ENCODE results near the gene CDH4.

CDH4 gene

GRCh38 chr20:61430228-61430624, 178.2 kb downstream of the CDH4 start:
- H3K27ac ChIP-seq = no peak overlapping the region
- no peak for TF ChIP-seq ZFX (IDR thresholded peaks at IDR 0.05)
- no peak for TF ChIP-seq CTCF (conservative IDR thresholded peaks at IDR 0.05)

GRCh38 chr20:61433176-61433575, 181.1 kb downstream of the CDH4 start:
- TF ChIP-seq CTCF (conservative IDR thresholded peaks at IDR 0.05) (no peak), ZFX (IDR thresholded peaks at IDR 0.05) (no peak)
- H3K27ac ChIP-seq = no peak overlapping the region

- no peak for TF ChIP-seq CTCF (conservative IDR thresholded peaks at IDR 0.05)
- TF ChIP-seq ZFX (IDR thresholded peaks at IDR 0.05) = no peak
- H3K27ac ChIP-seq = no peak overlapping the region
These were observed 181.8 kb downstream of the CDH4 start for GRCh38 chr20:61433816-61434215.

DNA sequence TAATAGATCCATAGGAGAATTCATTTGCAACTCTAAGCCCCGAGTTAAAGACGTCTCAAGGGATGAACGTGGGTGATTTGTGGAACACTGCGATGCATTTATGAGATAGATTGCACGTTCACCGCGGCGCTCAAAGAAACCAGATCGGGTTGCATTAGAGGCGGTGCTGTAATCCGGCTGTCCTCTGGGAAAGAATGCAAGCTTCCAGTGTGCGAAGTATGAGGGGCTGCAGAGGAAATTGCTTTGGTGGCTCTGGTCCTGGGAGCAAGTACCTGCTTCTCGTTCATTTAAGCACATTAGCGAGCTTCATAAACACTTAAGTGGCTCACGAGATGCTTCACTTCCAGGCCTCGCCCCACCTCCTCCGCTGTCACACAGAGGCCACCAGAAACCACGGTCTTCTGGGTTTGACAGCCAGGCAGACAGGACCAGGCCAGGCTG, 182.3 kb downstream of the CDH4 start:
- H3K27ac ChIP-seq = no peak overlapping the region
- TF ChIP-seq CTCF (conservative IDR thresholded peaks at IDR 0.05) = no peak
- TF ChIP-seq ZFX (IDR thresholded peaks at IDR 0.05) = no peak

GRCh38 chr20:61435184-61435822, 183.2 kb downstream of the CDH4 start:
- H3K27ac ChIP-seq = no peak overlapping the region

DNA sequence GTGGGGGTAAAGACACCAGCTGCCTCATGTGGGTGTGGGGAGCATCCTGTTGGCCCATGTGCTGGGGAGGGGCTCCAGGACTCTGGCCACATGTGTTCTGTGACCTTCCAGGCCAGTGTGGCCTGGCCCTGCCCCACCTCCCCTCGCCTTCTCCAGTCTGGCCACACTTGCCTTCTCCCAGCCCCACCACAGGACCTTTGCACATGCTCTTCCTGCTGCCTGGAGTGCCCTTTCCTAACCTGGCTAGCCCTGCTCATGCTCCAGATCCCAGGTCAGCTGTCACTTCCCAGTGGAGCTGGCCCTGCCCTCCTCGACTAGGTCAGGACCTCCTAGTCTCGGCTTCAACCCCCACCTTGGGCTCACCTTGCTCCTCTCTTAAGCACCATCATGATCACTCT, 183.8 kb downstream of the CDH4 start:
- H3K27ac ChIP-seq = no peak overlapping the region
- no peak for TF ChIP-seq CTCF (conservative IDR thresholded peaks at IDR 0.05)
- TF ChIP-seq ZFX (IDR thresholded peaks at IDR 0.05) = no peak

More at GRCh38 chr20:61435184-61435822, 183.2 kb downstream of the CDH4 start:
- TF ChIP-seq CTCF (conservative IDR thresholded peaks at IDR 0.05) (no peak), ZFX (IDR thresholded peaks at IDR 0.05) (no peak)

DNA sequence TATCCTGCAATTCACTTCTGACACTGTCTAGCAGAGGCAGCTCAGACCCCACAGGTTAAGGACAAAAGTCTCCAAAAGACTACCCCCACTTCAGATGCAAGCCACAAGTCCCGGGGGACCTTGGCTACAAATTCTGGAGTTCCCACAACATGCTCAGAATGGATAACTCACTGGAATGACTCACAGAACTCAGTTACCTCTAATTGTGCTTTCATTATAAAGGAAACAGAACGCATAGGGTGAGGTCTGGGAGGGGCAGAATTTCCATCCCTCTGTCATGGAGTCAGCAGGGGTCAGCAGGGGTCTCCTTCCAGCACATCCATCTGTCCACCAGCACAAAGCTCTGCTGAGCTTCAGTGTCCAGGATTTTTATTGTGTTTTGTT, 184.2 kb downstream of the CDH4 start:
- TF ChIP-seq ZFX (IDR thresholded peaks at IDR 0.05) = no peak
- TF ChIP-seq CTCF (conservative IDR thresholded peaks at IDR 0.05) = no peak
- no peak overlapping the region for H3K27ac ChIP-seq

Measured in C4-2B (cell line).